Measurements from ENCODE around the gene BAZ1A.

DNA sequence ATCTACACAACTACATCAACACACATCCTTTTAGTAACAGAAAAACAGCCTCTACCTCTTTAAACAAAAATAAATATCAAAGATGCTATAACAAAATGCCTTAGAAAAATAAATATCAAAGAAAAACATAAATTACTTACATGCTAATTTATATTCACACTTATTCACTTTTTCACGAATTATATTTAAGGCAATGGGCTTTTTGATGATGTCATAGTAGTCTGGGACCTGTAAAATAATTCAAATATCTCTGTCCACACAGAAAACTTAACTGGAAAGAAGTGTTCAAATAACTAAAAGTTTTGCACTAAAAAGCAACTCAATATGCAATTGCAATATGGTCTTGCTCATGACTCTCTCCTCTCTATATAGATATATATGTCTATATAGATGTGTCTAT is 120.5 kb downstream of the BAZ1A start:
- TF ChIP-seq, protein P1, sequence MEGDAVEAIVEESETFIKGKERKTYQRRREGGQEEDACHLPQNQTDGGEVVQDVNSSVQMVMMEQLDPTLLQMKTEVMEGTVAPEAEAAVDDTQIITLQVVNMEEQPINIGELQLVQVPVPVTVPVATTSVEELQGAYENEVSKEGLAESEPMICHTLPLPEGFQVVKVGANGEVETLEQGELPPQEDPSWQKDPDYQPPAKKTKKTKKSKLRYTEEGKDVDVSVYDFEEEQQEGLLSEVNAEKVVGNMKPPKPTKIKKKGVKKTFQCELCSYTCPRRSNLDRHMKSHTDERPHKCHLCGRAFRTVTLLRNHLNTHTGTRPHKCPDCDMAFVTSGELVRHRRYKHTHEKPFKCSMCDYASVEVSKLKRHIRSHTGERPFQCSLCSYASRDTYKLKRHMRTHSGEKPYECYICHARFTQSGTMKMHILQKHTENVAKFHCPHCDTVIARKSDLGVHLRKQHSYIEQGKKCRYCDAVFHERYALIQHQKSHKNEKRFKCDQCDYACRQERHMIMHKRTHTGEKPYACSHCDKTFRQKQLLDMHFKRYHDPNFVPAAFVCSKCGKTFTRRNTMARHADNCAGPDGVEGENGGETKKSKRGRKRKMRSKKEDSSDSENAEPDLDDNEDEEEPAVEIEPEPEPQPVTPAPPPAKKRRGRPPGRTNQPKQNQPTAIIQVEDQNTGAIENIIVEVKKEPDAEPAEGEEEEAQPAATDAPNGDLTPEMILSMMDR (IDR thresholded peaks at IDR 0.05): no peak
- no peak for TF ChIP-seq POLR2A (IDR thresholded peaks at IDR 0.05)
